NT2/D1 (cell line): Measurements from ENCODE around the gene F2RL3.

Source experiments
- DNase-seq: peaks from one replicate; pipeline ENCODE4 v3.0.0-alpha.2; 2011; ENCODE audit warnings: low read depth, low spot score
- H3K27me3 ChIP-seq: 2 replicates; pipeline ENCODE4 v1.6.0; 2011; ENCODE audit warnings: mild to moderate bottlenecking; ENCODE audit not compliant: insufficient read length, insufficient read depth
- H3K36me3 ChIP-seq: 2 replicates; pipeline ENCODE4 v1.6.1; 2011; ENCODE audit warnings: mild to moderate bottlenecking, low read length, mixed read lengths; ENCODE audit not compliant: insufficient read depth, insufficient read length
- H3K4me1 ChIP-seq: 2 replicates; pipeline ENCODE4 v1.5.1; 2011; ENCODE audit not compliant: insufficient read depth, insufficient read length
- H3K4me3 ChIP-seq: 2 replicates; pipeline ENCODE4 v1.5.1; 2011; ENCODE audit warnings: low read depth; ENCODE audit not compliant: insufficient read length
- H3K9ac ChIP-seq: 2 replicates; pipeline ENCODE4 v1.6.0; 2011; ENCODE audit warnings: low read depth; ENCODE audit not compliant: insufficient read length
- H3K9me3 ChIP-seq: 2 replicates; pipeline ENCODE4 v1.5.1; 2011; ENCODE audit warnings: mild to moderate bottlenecking, low read length; ENCODE audit not compliant: insufficient read depth
- SUZ12 ChIP-seq: IDR thresholded peaks from 2 replicates; pipeline ENCODE4 v1.6.1; 2011; ENCODE audit not compliant: insufficient read length, insufficient read depth; ENCODE audit errors: extremely low read depth
- YY1 ChIP-seq: IDR thresholded peaks from 2 replicates; pipeline ENCODE4 v1.6.1; 2011; ENCODE audit not compliant: insufficient read length, insufficient read depth
- ZNF274 ChIP-seq: IDR thresholded peaks from 2 replicates; pipeline ENCODE4 v1.6.1; 2011; ENCODE audit warnings: mild to moderate bottlenecking, low read depth, low read length

The F2RL3 gene

DNA sequence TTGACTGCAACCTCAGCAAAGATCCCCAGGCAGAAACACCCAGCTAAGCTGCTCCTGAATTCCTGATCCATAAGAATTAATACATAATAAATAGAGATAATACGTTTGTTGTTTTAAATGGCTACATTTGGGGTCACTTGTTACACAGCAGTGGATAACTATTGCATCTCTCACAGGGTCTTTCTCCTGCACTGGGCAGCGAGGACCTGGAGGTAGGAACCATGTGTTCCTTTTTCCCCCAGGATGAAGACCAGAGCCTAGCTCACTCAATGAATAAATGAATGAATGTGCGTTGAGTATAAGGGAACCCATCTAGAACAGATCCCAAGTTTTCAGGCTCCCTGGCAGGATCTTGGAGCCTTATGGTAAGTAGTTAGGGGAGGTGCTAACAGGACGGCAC, 30.7 kb downstream of the F2RL3 start:
- H3K36me3 ChIP-seq = no peaks in the 10 kb centered on the region
- no peaks in the 10 kb centered on the region for H3K27me3 ChIP-seq
- no peaks in the 10 kb centered on the region for H3K4me1 ChIP-seq
- H3K4me3 ChIP-seq = no peak overlapping the region
- no peak for DNase-seq
- H3K9me3 ChIP-seq = no peaks in the 10 kb centered on the region
- no peak for TF ChIP-seq YY1
- no peak for TF ChIP-seq SUZ12
- TF ChIP-seq ZNF274 = no peak
- H3K9ac ChIP-seq = no peak overlapping the region

DNA sequence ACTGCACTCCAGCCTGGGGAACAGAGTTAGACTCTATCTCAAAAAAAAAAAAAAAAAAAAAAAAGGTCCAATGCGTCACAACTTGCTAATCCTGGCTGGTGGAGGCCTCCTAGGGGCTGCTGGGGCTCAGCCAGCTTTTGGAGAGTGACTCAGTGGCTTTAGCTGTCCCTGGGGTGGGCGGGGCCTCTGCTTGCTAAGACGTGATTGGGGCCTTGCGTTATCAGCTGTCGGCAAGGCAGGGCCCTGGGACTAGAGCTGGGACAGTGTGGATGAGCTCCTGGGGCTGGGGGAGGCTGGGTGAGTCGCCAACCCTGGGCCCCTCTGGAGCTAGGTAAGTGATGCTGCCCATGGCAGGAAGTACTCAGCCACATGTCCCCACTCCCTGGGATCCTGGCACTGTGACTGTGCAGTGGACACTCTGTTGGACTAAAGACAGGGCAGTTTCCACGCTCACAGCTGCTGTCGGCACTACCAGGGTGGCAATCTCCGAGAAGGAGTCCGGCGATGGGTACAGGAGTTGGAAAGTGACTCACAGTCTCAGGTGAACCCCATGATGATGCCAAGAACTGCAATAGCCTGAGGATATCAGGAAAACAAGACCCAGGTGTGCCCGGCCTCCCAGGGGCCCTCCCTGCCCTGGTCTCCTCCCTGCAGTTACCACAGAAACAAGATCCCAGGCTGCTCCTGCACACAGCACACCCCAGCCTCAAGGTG, 32.2 kb downstream of the F2RL3 start:
- Histone ChIP-seq H3K27me3 (no peaks in the 10 kb centered on the region), H3K9ac (no peak overlapping the region), H3K9me3 (peaks cover 10% of the 10 kb centered on the region; the same call in 1 of the 2 replicates), H3K4me3 (no peak overlapping the region), H3K36me3 (no peaks in the 10 kb centered on the region), H3K4me1 (no peaks in the 10 kb centered on the region)
- TF ChIP-seq YY1 = no peak
- no peak for TF ChIP-seq ZNF274
- TF ChIP-seq SUZ12 = no peak
- no peak for DNase-seq

DNA sequence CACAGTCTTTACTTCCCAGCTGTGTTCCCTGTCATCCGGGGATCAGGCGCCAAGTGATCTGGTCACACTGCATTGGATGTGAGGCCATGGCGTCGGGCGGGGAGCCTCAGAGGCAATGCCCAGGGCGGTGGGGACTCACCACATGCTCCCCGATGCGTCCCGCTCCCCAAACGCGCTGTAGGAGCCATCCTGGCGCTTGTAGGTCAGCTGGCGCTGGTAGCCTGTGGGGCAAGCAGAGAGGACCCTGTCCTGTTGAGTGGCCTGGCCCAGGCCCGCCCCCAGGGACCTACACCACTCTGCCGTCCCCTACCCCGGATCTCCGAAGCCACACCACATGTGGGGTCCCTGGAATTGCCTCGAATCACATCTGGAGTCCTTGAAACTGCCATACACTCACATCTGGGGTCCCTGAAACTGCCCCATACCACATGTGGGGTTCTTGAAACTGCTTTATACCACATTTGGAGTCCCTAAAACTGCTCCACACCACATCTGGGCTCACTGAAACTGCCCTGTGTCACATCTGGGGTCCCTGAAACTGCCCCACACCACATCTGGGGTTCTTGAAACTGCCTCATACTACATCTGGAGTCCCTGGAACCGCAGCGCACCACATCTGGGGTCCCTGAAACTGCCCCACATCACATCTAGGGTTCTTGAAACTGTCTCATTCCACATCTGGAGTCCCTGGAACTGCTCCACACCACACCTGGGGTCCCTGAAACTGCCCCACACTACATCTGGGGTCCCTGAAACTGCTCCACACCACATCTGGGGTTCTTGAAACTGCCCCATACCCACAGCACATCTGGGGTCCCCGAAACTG, 33.2 kb downstream of the F2RL3 start:
- Histone ChIP-seq H3K9me3 (peaks cover 10% of the 10 kb centered on the region; the same call in 1 of the 2 replicates), H3K36me3 (no peaks in the 10 kb centered on the region), H3K4me1 (no peaks in the 10 kb centered on the region), H3K9ac (no peak overlapping the region), H3K4me3 (no peak overlapping the region), H3K27me3 (no peaks in the 10 kb centered on the region)
- TF ChIP-seq YY1 = no peak
- TF ChIP-seq ZNF274 = no peak
- TF ChIP-seq SUZ12 = no peak
- no peak for DNase-seq

DNA sequence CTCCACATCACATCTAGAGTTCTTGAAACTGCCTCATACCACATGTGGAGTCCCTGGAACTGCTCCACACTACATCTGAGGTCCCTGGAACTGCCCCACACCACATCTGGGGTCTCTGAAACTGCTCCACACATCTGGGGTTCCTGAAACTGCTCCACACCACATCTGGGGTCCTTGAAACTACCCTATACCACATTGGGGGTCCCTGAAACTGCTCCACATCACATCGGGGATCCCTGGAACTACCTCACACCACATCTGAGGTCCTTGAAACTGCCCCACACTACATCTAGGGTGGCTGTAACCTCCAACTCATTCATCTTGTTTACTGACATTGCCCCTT, 33.8 kb downstream of the F2RL3 start:
- Histone ChIP-seq H3K9ac (no peak overlapping the region), H3K27me3 (no peaks in the 10 kb centered on the region), H3K4me3 (no peak overlapping the region), H3K9me3 (peaks cover 10% of the 10 kb centered on the region; the same call in 1 of the 2 replicates), H3K4me1 (no peaks in the 10 kb centered on the region), H3K36me3 (no peaks in the 10 kb centered on the region)
- no peak for DNase-seq
- no peak for TF ChIP-seq ZNF274
- TF ChIP-seq SUZ12 = no peak
- TF ChIP-seq YY1 = no peak

DNA sequence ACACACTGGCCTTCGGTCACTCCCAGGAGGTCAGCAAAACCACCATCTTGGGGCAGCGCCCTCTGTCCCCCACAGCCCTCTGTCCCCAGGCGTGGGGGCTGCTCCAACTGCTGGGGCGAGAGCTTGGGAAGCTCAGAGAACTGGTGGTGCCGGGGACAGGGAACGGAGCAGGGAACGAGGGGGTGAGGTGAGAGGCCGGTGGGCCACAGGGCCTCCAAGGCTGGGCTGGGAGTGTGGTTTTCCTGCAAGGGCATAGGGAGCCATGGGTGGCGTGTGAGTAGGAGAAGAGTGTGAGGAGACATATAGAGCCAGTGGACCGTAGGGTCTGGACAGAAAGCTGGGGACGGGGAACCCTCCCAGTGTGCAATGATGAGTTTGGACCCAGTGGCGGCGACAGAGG, 34.1 kb downstream of the F2RL3 start:
- DNase-seq = no peak
- Histone ChIP-seq H3K4me3 (no peak overlapping the region), H3K9me3 (peaks cover 10% of the 10 kb centered on the region; the same call in 1 of the 2 replicates), H3K4me1 (no peaks in the 10 kb centered on the region), H3K27me3 (no peaks in the 10 kb centered on the region), H3K9ac (no peak overlapping the region), H3K36me3 (no peaks in the 10 kb centered on the region)
- TF ChIP-seq SUZ12 = no peak
- no peak for TF ChIP-seq YY1
- no peak for TF ChIP-seq ZNF274

GRCh38 chr19:16927883-16928282, 39.1 kb downstream of the F2RL3 start:
- DNase-seq = no peak
- H3K36me3 ChIP-seq = no peaks in the 10 kb centered on the region
- TF ChIP-seq SUZ12 (no peak), YY1 (no peak), ZNF274 (no peak)
- H3K9ac ChIP-seq = no peak overlapping the region
- peaks cover 10% of the 10 kb centered on the region; the same call in 1 of the 2 replicates for H3K9me3 ChIP-seq
- no peak overlapping the region for H3K4me3 ChIP-seq
- H3K4me1 ChIP-seq = peaks cover 4% of the 10 kb centered on the region
- H3K27me3 ChIP-seq = no peaks in the 10 kb centered on the region

DNA sequence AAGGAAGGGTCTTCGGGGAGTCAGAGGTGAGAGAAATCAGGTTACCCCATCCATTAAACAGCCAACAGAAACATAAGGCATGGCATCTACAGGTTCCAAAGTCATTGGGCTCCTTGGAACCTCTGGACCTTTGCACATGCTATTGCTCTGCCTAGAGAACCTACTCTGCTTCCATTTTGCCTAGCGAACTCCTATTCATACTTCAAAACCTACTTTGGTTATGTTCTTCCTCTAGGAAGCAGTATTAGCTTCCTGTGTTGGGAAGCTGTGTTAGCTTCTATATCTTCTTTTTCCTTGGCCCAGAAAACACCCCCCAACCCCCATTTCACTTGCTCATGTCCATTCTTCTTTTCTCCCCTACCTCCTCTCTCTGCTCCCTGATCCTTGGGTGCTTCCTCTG, 39.6 kb downstream of the F2RL3 start:
- no peaks in the 10 kb centered on the region for H3K27me3 ChIP-seq
- no peak for DNase-seq
- H3K4me1 ChIP-seq = peaks cover 4% of the 10 kb centered on the region
- H3K4me3 ChIP-seq = no peak overlapping the region
- H3K9me3 ChIP-seq = peaks cover 10% of the 10 kb centered on the region; the same call in 1 of the 2 replicates
- no peak overlapping the region for H3K9ac ChIP-seq
- TF ChIP-seq SUZ12 (no peak), ZNF274 (no peak), YY1 (no peak)
- no peaks in the 10 kb centered on the region for H3K36me3 ChIP-seq
